Neutrophil (primary cell): ENCODE data around the gene KYAT1.

Experiments
- H3K27ac ChIP-seq: fragments of 200-600 bp; sonication (generic); 2 replicates; pipeline ENCODE4 v1.5.1; 2016; ENCODE audit warnings: mild to moderate bottlenecking, moderate library complexity
- H3K27me3 ChIP-seq: fragments of 200-600 bp; sonication (generic); 2 replicates; pipeline ENCODE4 v1.6.0; 2016; ENCODE audit warnings: mild to moderate bottlenecking
- H3K36me3 ChIP-seq: fragments of 200-600 bp; sonication (generic); 2 replicates; pipeline ENCODE4 v1.5.1; 2017
- H3K4me1 ChIP-seq, 2 experiments: fragments of 200-600 bp in 1 of 2; sonication (generic) in 1 of 2; 1 replicate in 1 of 2; 2 replicates in 1 of 2; pipeline versions ENCODE4 v1.5.1 to v1.6.1; 2013 to 2016; ENCODE audit warnings: low read depth in 1 of 2, low read length in 1 of 2, mild to moderate bottlenecking in 1 of 2, moderate library complexity in 1 of 2; ENCODE audit not compliant: control insufficient read depth in 1 of 2, insufficient read depth in 1 of 2
- H3K4me3 ChIP-seq, 2 experiments: fragments of 200-600 bp in 1 of 2; sonication (generic) in 1 of 2; 1 replicate in 1 of 2; 2 replicates in 1 of 2; pipeline ENCODE4 v1.5.1; 2013 to 2016; ENCODE audit warnings: low read depth in 1 of 2, low read length in 1 of 2, mild to moderate bottlenecking in 1 of 2, moderate library complexity in 1 of 2
- H3K9me3 ChIP-seq: fragments of 200-600 bp; sonication (generic); 2 replicates; pipeline ENCODE4 v1.5.1; 2016
- CTCF ChIP-seq: fragments of 200-600 bp; sonication (generic); IDR thresholded peaks from 2 replicates; pipeline ENCODE4 v1.5.1; 2016; ENCODE audit warnings: antibody characterized with exemption

Gene KYAT1

GRCh38 chr9:128822407-128823042, 59.2 kb downstream of the KYAT1 start:
- TF ChIP-seq CTCF = no peak
- Histone ChIP-seq H3K4me3 (no peak overlapping the region), H3K9me3 (no peaks in the 10 kb centered on the region), H3K27ac (no peak overlapping the region), H3K27me3 (peaks cover 18% of the 10 kb centered on the region), H3K36me3 (peaks cover 53% of the 10 kb centered on the region), H3K4me1 (peaks cover 11 to 14% of the 10 kb centered on the region in 2 experiments)

DNA sequence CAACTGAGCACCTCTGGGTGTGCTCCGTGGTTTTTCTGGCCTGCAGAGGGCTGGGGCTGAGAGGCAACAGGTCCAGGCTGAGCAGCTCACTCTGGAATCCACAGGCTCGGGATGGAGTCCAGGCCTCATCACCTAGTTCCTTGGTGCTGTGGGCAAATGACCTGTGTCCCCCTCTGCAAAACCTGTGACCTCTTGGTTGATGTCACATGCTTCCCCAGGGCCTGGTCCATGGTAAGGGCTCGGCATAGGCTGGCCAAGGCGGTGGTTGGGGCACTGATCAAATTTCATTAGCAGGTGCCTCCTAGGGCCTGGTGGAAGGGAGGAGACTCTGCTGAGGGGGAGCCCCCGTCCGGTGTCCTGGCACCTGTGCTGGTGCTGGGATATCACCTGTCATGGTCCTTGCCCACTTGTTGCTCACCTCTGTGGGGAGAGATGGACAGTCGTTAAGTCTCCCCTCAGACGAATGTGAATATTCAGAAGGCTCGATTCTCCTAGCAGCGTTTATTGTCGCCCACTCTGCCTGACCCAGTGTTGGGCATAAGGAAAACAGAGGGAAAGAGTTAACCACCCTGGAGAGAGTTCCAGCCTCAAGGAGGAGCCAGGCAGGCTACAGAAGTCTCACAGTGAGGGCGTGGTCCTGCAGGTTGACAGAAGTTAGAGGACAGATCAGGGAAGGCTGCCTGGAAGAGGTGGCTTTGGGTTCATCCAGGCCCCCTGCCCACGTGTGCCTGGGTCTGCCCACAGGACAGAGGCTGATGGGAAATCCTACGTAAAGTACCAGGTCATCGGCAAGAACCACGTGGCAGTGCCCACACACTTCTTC, 60.0 kb downstream of the KYAT1 start:
- Histone ChIP-seq H3K36me3 (peaks cover 53% of the 10 kb centered on the region), H3K4me3 (no peak overlapping the region)

DNA sequence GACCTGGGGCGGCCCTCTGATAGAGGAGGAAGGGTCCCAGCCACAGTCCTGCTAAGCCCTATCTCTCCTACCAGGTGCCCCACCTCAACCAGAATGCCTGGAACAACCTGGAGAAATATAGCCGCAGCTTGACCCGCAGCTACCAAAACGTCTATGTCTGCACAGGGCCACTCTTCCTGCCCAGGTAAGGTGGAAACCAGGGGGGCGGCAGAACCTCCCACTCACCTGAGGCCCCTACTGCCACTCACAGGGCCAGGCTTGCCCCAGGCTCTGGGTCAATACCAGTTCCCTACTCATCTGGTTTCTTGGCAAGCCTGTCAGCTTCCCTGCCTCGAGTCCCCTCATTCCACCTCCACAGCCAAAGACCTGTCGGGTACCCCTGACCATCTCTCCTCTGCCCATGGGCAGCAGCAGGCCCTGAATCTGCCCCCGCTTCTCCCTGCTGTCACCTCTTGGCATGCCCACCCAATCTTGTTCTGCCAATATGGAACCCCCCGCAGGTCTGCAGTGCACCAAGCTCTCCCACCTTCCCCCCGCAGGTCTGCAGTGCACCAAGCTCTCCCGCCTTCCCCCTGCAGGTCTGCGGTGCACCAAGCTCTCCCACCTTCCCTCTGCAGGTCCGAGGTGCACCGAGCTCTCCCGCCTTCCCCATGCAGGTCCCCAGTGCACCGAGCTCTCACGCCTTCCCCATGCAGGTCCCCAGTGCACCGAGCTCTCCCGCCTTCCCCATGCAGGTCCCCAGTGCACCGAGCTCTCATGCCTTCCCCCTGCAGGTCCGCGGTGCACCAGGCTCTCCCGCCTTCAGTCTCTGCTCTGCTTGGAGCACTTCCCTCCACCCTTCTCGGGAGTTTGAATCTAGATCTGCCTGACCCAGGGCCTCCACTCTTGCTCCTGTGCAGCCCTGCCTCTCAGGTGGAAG, 60.8 kb downstream of the KYAT1 start:
- TF ChIP-seq CTCF = no peak

More for the DNA sequence above, 60.0 kb downstream of the KYAT1 start:
- H3K9me3 ChIP-seq = no peaks in the 10 kb centered on the region
- peaks cover 11 to 14% of the 10 kb centered on the region in 2 experiments for H3K4me1 ChIP-seq
- H3K27ac ChIP-seq = no peak overlapping the region
- H3K27me3 ChIP-seq = peaks cover 18% of the 10 kb centered on the region
- TF ChIP-seq CTCF = no peak

DNA sequence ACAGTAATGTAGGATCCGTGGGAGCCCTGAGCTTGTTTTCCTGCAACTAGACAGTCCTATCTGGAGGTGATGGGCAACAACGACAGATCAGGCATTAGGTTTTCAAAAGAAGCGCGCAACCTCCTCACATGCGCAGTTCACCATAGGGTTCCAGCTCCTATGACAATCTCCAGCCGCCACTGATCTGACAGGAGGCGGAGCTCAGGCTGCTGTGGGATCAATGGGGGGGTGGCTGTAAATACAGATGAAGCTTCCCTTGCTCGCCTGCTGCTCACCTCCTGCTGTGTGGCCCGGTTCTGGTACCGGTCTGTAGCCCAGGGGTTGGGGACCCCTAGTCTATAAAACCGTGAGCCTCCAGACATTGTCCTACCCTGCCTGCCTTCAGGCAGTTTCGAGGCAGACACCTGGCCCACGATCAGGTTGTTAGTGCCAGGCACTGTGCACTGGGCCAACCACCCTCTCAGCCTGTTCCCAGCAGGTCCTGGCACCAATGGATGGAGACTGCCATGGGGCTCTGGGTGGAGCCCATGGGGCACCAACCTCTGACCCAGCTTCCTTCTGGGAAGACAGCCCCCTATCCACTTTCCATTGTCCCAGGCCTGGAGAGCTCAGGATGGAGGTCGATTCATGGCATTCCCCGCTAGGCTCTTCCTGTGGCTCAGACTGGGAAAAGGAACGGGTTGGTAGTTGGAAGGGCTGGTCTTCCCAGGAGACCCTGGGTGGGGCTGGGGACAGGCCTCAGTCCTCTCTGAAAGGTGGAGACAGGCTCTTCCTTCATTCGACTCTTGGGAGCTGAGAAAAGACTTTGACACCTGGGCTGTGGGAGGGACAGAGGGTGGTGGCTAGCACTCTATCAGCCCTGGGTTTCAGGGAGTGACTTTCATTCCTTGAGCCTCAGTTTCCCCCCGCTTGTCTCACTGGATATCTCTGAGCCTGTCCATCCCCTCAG, 61.8 kb downstream of the KYAT1 start:
- Histone ChIP-seq H3K27ac (no peak overlapping the region), H3K36me3 (peaks cover 36% of the 10 kb centered on the region), H3K4me1 (peaks cover 11 to 14% of the 10 kb centered on the region in 2 experiments), H3K9me3 (no peaks in the 10 kb centered on the region), H3K4me3 (no peak overlapping the region), H3K27me3 (peaks cover 18% of the 10 kb centered on the region)
- TF ChIP-seq CTCF = no peak

More for the DNA sequence above, 60.8 kb downstream of the KYAT1 start:
- Histone ChIP-seq H3K27ac (no peak overlapping the region), H3K4me1 (peaks cover 11 to 14% of the 10 kb centered on the region in 2 experiments), H3K36me3 (peaks cover 46% of the 10 kb centered on the region), H3K27me3 (peaks cover 18% of the 10 kb centered on the region), H3K9me3 (no peaks in the 10 kb centered on the region), H3K4me3 (no peak overlapping the region)
